ENCODE results near the gene CACNA1B. TPM values are rescaled to one million over a fixed set of nuclear protein-coding genes. Genes with fewer than 3 reads are reported as not detected.

Gene CACNA1B
- total RNA-seq, 5 donors from 2014 or later (not counting 1 experiment from before 2014, with no cell fraction given), result 0.03 to 0.09 (median 0.03) TPM; not detected in 2

DNA sequence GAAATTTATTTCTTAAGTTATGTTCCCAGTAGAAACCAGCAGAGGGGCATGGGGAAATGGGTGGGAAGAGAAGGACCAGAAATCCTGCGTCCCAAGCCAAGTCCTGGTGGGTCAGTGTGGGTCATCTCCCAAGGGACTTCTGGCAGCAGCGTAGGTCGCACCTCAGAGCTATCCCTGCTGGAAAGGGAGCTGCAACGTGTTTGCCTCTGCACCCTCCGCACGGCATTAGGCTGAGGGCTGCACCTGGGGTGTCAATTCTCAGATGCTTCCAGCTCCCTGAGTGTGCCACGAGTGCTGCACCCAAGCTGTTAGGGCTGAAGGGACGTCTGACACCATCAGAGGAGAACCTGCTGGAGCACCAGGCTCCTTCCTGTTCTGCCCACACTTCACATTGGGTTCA lies 182.8 kb downstream of the CACNA1B start:
- DNase-seq (no peak), ATAC-seq (replicated peaks in 1 of 4) (no peak)
- Histone ChIP-seq H3K4me3 (ENCODE audit: control insufficient read depth in 1 of 2, extremely low read depth in 1 of 2, low read length in 1 of 2) (no peak overlapping the region), H3K27ac (ENCODE audit: low read length) (no peak overlapping the region), H3K9me3 (no peaks in the 10 kb centered on the region), H3K36me3 (ENCODE audit: control insufficient read depth in 2 of 2, extremely low read depth in 1 of 2, insufficient read depth in 1 of 2, low read length in 1 of 2) (no peaks in the 10 kb centered on the region), H3K4me1 (ENCODE audit: control insufficient read depth in 1 of 2, extremely low read depth in 1 of 2, insufficient read depth in 2 of 2, low read length in 2 of 2) (no peaks in the 10 kb centered on the region), H3K27me3 (replicated peaks in 1 of 2; ENCODE audit: control insufficient read depth in 2 of 2, extremely low read depth in 1 of 2, insufficient read depth in 2 of 2, low read length in 1 of 2) (peaks cover 0 to 21% of the 10 kb centered on the region in 2 experiments)
- H3K27me3 Mint-ChIP-seq, result peaks cover 8 to 15% of the 10 kb centered on the region in 2 donors
- H3K4me3 Mint-ChIP-seq, result no peak overlapping the region
- no peak overlapping the region for H3K27ac Mint-ChIP-seq
- H3K36me3 Mint-ChIP-seq, result no peaks in the 10 kb centered on the region
- no peaks in the 10 kb centered on the region for H3K9me3 Mint-ChIP-seq
- H3K4me1 Mint-ChIP-seq, result no peaks in the 10 kb centered on the region
- 65% methylated on average over 8 of the region's 8 CpGs for WGBS (ENCODE audit: insufficient coverage)
- POLR2A ChIA-PET, result no interaction called here
- CTCF ChIA-PET, result no interaction called here

- H3K4me3 ChIP-seq (ENCODE audit: control insufficient read depth in 1 of 2, extremely low read depth in 1 of 2, low read length in 1 of 2), result no peak overlapping the region
- Mint-ChIP-seq H3K36me3 (no peaks in the 10 kb centered on the region), H3K9me3 (no peaks in the 10 kb centered on the region), H3K4me3 (no peak overlapping the region), H3K27me3 (peaks cover 11 to 19% of the 10 kb centered on the region in 2 donors), H3K27ac (no peak overlapping the region), H3K4me1 (no peaks in the 10 kb centered on the region)
- H3K36me3 ChIP-seq (ENCODE audit: control insufficient read depth in 2 of 2, extremely low read depth in 1 of 2, insufficient read depth in 1 of 2, low read length in 1 of 2), result no peaks in the 10 kb centered on the region
- ChIA-PET CTCF (no interaction called here), POLR2A (no interaction called here)
- ATAC-seq (replicated peaks in 1 of 4), result no peak
- 84% methylated on average over 8 of the region's 8 CpGs for WGBS (ENCODE audit: insufficient coverage)
- H3K4me1 ChIP-seq (ENCODE audit: control insufficient read depth in 1 of 2, extremely low read depth in 1 of 2, insufficient read depth in 2 of 2, low read length in 2 of 2), result no peaks in the 10 kb centered on the region
- no peaks in the 10 kb centered on the region for H3K9me3 ChIP-seq
- DNase-seq, result no peak
- peaks cover 0 to 26% of the 10 kb centered on the region in 2 experiments for H3K27me3 ChIP-seq (replicated peaks in 1 of 2; ENCODE audit: control insufficient read depth in 2 of 2, extremely low read depth in 1 of 2, insufficient read depth in 2 of 2, low read length in 1 of 2)
- H3K27ac ChIP-seq (ENCODE audit: low read length), result no peak overlapping the region
Measured at GRCh38 chr9:138060881-138061280, 183.3 kb downstream of the CACNA1B start.

GRCh38 chr9:138061631-138062030 lies 184.0 kb downstream of the CACNA1B start:
- CTCF ChIA-PET, result no interaction called here
- Histone ChIP-seq H3K9me3 (no peaks in the 10 kb centered on the region), H3K27me3 (replicated peaks in 1 of 2; ENCODE audit: control insufficient read depth in 2 of 2, extremely low read depth in 1 of 2, insufficient read depth in 2 of 2, low read length in 1 of 2) (peaks cover 0 to 28% of the 10 kb centered on the region in 2 experiments), H3K4me3 (ENCODE audit: control insufficient read depth in 1 of 2, extremely low read depth in 1 of 2, low read length in 1 of 2) (no peak overlapping the region), H3K4me1 (ENCODE audit: control insufficient read depth in 1 of 2, extremely low read depth in 1 of 2, insufficient read depth in 2 of 2, low read length in 2 of 2) (no peaks in the 10 kb centered on the region), H3K36me3 (ENCODE audit: control insufficient read depth in 2 of 2, extremely low read depth in 1 of 2, insufficient read depth in 1 of 2, low read length in 1 of 2) (no peaks in the 10 kb centered on the region), H3K27ac (ENCODE audit: low read length) (no peak overlapping the region)
- ATAC-seq (replicated peaks in 1 of 4) (no peak), DNase-seq (peak in 1 of 35 experiments; percentile 4)
- WGBS (ENCODE audit: insufficient coverage), result 63% methylated on average over 4 of the region's 6 CpGs
- H3K27me3 Mint-ChIP-seq, result peaks cover 7 to 19% of the 10 kb centered on the region in 2 donors
- H3K4me1 Mint-ChIP-seq, result no peaks in the 10 kb centered on the region
- H3K9me3 Mint-ChIP-seq, result no peaks in the 10 kb centered on the region
- no peaks in the 10 kb centered on the region for H3K36me3 Mint-ChIP-seq
- H3K4me3 Mint-ChIP-seq, result no peak overlapping the region
- POLR2A ChIA-PET, result no interaction called here
- H3K27ac Mint-ChIP-seq, result no peak overlapping the region

DNA sequence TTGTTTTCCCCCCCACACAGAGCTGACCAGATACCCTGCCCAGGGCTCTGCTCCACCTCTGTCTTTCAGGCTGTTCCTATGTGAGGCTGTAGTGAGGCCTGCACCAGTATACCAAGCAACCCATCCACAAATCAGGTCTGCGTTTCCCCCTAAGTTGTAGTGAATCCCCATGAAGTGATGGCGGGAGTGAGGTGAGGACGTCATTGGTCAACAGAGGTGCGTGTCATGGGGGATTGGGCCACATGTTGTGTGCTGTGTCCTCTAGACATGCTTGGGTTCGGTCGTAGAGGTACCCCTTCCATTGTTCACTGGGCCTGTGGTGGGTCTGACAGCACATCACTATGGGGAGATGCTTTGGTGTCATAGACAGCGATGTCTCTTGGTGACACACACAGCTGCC lies 184.6 kb downstream of the CACNA1B start:
- H3K27me3 Mint-ChIP-seq, result peaks cover 7 to 19% of the 10 kb centered on the region in 2 donors
- Histone ChIP-seq H3K36me3 (ENCODE audit: control insufficient read depth in 2 of 2, extremely low read depth in 1 of 2, insufficient read depth in 1 of 2, low read length in 1 of 2) (no peaks in the 10 kb centered on the region), H3K27ac (ENCODE audit: low read length) (no peak overlapping the region), H3K9me3 (no peaks in the 10 kb centered on the region), H3K4me3 (ENCODE audit: control insufficient read depth in 1 of 2, extremely low read depth in 1 of 2, low read length in 1 of 2) (no peak overlapping the region), H3K27me3 (replicated peaks in 1 of 2; ENCODE audit: control insufficient read depth in 2 of 2, extremely low read depth in 1 of 2, insufficient read depth in 2 of 2, low read length in 1 of 2) (peaks cover 0 to 28% of the 10 kb centered on the region in 2 experiments), H3K4me1 (ENCODE audit: control insufficient read depth in 1 of 2, extremely low read depth in 1 of 2, insufficient read depth in 2 of 2, low read length in 2 of 2) (no peaks in the 10 kb centered on the region)
- ChIA-PET POLR2A (no interaction called here), CTCF (no interaction called here)
- no peaks in the 10 kb centered on the region for H3K4me1 Mint-ChIP-seq
- ATAC-seq (replicated peaks in 1 of 4), result no peak
- 100% methylated on average over 1 of the region's 7 CpGs for WGBS (ENCODE audit: insufficient coverage)
- no peak overlapping the region for H3K4me3 Mint-ChIP-seq
- H3K36me3 Mint-ChIP-seq, result no peaks in the 10 kb centered on the region
- no peaks in the 10 kb centered on the region for H3K9me3 Mint-ChIP-seq
- H3K27ac Mint-ChIP-seq, result no peak overlapping the region
- DNase-seq, result peak in 1 of 35 experiments; percentile 2

DNA sequence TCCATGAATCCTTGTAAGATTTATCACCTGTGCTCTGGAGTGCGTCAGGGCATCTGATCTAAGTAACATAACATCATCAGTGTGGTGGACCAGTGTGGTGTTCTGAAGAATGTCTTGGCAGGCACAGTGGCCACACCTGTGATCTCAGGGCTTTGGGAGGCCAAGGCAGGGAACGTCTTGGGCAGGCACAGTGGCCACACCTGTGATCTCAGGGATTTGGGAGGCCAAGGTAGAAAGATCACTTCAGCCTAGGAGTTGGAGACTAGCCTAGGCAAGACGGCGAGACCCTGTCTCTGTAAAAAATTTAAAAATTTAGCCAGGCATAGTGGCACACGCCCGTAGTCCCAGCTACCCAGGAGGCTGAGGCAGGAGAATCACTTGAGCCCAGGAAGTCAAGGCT lies 185.5 kb downstream of the CACNA1B start:
- Mint-ChIP-seq H3K4me1 (no peaks in the 10 kb centered on the region), H3K27me3 (peaks cover 7 to 20% of the 10 kb centered on the region in 2 donors), H3K36me3 (no peaks in the 10 kb centered on the region), H3K9me3 (no peaks in the 10 kb centered on the region), H3K4me3 (no peak overlapping the region), H3K27ac (no peak overlapping the region)
- Histone ChIP-seq H3K27ac (ENCODE audit: low read length) (no peak overlapping the region), H3K9me3 (no peaks in the 10 kb centered on the region), H3K4me3 (ENCODE audit: control insufficient read depth in 1 of 2, extremely low read depth in 1 of 2, low read length in 1 of 2) (no peak overlapping the region), H3K4me1 (ENCODE audit: control insufficient read depth in 1 of 2, extremely low read depth in 1 of 2, insufficient read depth in 2 of 2, low read length in 2 of 2) (no peaks in the 10 kb centered on the region), H3K36me3 (ENCODE audit: control insufficient read depth in 2 of 2, extremely low read depth in 1 of 2, insufficient read depth in 1 of 2, low read length in 1 of 2) (no peaks in the 10 kb centered on the region), H3K27me3 (replicated peaks in 1 of 2; ENCODE audit: control insufficient read depth in 2 of 2, extremely low read depth in 1 of 2, insufficient read depth in 2 of 2, low read length in 1 of 2) (peaks cover 0 to 28% of the 10 kb centered on the region in 2 experiments)
- 85% methylated on average over 5 of the region's 6 CpGs for WGBS (ENCODE audit: insufficient coverage)
- CTCF ChIA-PET, result no interaction called here
- ATAC-seq (replicated peaks in 1 of 4) (no peak), DNase-seq (peak in 1 of 35 experiments; percentile 8)
- POLR2A ChIA-PET, result no interaction called here

DNA sequence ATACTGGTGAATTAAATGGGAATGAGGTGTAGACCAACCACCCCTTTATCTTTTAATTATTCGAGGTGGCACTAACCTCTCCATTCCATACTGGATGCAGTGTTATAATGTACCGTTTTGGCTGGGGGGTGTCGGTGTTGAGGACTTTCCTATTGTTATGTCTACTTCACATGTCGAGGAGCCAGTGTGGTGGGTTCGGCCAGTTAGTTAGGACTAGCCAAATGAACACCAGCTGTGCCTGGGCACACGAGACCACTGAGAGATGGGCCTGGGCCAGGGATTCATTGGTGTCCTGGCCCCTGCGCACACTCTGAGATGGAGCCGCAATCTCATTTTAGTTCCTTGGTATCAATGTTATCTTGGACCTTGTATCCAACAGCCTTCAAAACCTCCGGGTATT lies 186.2 kb downstream of the CACNA1B start:
- Mint-ChIP-seq H3K36me3 (no peaks in the 10 kb centered on the region), H3K4me1 (no peaks in the 10 kb centered on the region), H3K27ac (no peak overlapping the region), H3K9me3 (no peaks in the 10 kb centered on the region), H3K27me3 (peaks cover 7 to 20% of the 10 kb centered on the region in 2 donors), H3K4me3 (no peak overlapping the region)
- DNase-seq, result peak in 1 of 35 experiments; percentile 1
- H3K36me3 ChIP-seq (ENCODE audit: control insufficient read depth in 2 of 2, extremely low read depth in 1 of 2, insufficient read depth in 1 of 2, low read length in 1 of 2), result no peaks in the 10 kb centered on the region
- no peak overlapping the region for H3K27ac ChIP-seq (ENCODE audit: low read length)
- 79% methylated on average over 5 of the region's 9 CpGs for WGBS (ENCODE audit: insufficient coverage)
- POLR2A ChIA-PET, result no interaction called here
- CTCF ChIA-PET, result no interaction called here
- H3K9me3 ChIP-seq, result no peaks in the 10 kb centered on the region
- no peak overlapping the region for H3K4me3 ChIP-seq (ENCODE audit: control insufficient read depth in 1 of 2, extremely low read depth in 1 of 2, low read length in 1 of 2)
- no peaks in the 10 kb centered on the region for H3K4me1 ChIP-seq (ENCODE audit: control insufficient read depth in 1 of 2, extremely low read depth in 1 of 2, insufficient read depth in 2 of 2, low read length in 2 of 2)
- H3K27me3 ChIP-seq (replicated peaks in 1 of 2; ENCODE audit: control insufficient read depth in 2 of 2, extremely low read depth in 1 of 2, insufficient read depth in 2 of 2, low read length in 1 of 2), result peaks cover 0 to 28% of the 10 kb centered on the region in 2 experiments
- no peak for ATAC-seq (replicated peaks in 1 of 4)

- Histone ChIP-seq H3K27ac (ENCODE audit: low read length) (no peak overlapping the region), H3K27me3 (replicated peaks in 1 of 2; ENCODE audit: control insufficient read depth in 2 of 2, extremely low read depth in 1 of 2, insufficient read depth in 2 of 2, low read length in 1 of 2) (peaks cover 0 to 27% of the 10 kb centered on the region in 2 experiments), H3K4me1 (ENCODE audit: control insufficient read depth in 1 of 2, extremely low read depth in 1 of 2, insufficient read depth in 2 of 2, low read length in 2 of 2) (no peaks in the 10 kb centered on the region), H3K4me3 (ENCODE audit: control insufficient read depth in 1 of 2, extremely low read depth in 1 of 2, low read length in 1 of 2) (no peak overlapping the region), H3K9me3 (no peaks in the 10 kb centered on the region), H3K36me3 (ENCODE audit: control insufficient read depth in 2 of 2, extremely low read depth in 1 of 2, insufficient read depth in 1 of 2, low read length in 1 of 2) (no peaks in the 10 kb centered on the region)
- Mint-ChIP-seq H3K4me1 (no peaks in the 10 kb centered on the region), H3K4me3 (no peak overlapping the region), H3K36me3 (no peaks in the 10 kb centered on the region), H3K27me3 (peaks cover 7 to 17% of the 10 kb centered on the region in 2 donors), H3K9me3 (no peaks in the 10 kb centered on the region), H3K27ac (no peak overlapping the region)
- DNase-seq (peak in 1 of 35 experiments; percentile 15), ATAC-seq (replicated peaks in 1 of 4) (no peak)
- CTCF ChIA-PET, result no interaction called here
- 88% methylated on average over 7 of the region's 7 CpGs for WGBS (ENCODE audit: insufficient coverage)
- POLR2A ChIA-PET, result no interaction called here
Measured at GRCh38 chr9:138064547-138064946, 187.0 kb downstream of the CACNA1B start.

All from T-cell (primary cell).